Measurements from ENCODE around the gene GLS2. TPM values are rescaled to one million over a fixed set of nuclear protein-coding genes. Genes with fewer than 3 reads are reported as not detected.
A peak's percentile ranks its signal among the peaks of the same experiment; 100 is the strongest.
"Not testable (repeated sequence)": the region's sequence is repeated elsewhere in the genome, so short reads cannot be mapped to it uniquely, and the experiment has no call there.

Gene GLS2
- total RNA-seq, 4 donors from 2014 or later, result 4.3 to 12.6 (median 6.8) TPM

DNA sequence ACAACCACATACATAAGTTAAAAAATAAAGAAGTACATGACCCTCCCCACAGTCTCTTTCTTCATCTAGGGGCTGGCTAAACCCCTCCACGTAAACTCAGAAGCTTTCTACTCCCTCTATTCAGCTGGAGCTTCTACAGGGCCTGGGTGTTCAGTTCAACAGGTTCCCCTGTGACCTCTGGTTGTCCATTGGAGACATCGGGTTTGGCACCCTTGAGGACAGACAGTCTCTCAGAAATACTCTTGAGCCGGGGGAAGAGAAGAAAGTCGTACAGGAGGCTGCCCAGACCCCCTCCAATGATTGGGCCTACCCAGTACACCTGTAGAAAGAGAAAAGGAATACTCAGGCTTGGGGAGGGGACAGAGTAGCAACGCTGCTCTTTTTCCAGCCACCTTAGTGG, 36.8 kb downstream of the GLS2 start:
- 87 to 92% methylated on average over 5 of the region's 5 CpGs for WGBS, 2 donors
- intact Hi-C loops (cut with DNase I; ENCODE audit: low total_unique reads), result no loop called here
- no peak overlapping the region for H3K4me3 ChIP-seq (ENCODE audit: low read depth, poor library complexity, severe bottlenecking)
- TF ChIP-seq, protein P1, sequence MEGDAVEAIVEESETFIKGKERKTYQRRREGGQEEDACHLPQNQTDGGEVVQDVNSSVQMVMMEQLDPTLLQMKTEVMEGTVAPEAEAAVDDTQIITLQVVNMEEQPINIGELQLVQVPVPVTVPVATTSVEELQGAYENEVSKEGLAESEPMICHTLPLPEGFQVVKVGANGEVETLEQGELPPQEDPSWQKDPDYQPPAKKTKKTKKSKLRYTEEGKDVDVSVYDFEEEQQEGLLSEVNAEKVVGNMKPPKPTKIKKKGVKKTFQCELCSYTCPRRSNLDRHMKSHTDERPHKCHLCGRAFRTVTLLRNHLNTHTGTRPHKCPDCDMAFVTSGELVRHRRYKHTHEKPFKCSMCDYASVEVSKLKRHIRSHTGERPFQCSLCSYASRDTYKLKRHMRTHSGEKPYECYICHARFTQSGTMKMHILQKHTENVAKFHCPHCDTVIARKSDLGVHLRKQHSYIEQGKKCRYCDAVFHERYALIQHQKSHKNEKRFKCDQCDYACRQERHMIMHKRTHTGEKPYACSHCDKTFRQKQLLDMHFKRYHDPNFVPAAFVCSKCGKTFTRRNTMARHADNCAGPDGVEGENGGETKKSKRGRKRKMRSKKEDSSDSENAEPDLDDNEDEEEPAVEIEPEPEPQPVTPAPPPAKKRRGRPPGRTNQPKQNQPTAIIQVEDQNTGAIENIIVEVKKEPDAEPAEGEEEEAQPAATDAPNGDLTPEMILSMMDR (IDR thresholded peaks at IDR 0.05), result no peak
- no peak for TF ChIP-seq POLR2A (IDR thresholded peaks at IDR 0.05)
- no peak for DNase-seq (ENCODE audit: low spot score in 2 of 2)

DNA sequence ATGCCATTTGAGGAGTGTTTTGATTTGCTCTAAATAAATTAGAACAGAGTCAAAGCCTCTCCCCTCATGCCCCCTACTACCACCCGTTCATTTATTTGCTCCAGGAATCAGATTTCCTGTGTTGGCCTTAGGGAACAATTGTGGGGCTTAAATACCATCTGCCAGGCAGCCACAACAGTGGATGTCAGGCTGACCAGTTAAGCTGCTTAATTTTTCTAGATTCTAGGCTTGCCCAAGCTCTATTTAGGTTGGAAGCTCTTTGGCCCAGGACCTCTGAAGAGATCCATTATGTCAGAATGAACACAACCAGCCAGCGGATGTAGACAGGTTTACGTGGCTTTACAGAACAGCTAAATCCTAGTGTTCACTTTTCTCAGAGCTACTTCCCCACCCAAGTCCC, 37.7 kb downstream of the GLS2 start:
- intact Hi-C loops (cut with DNase I; ENCODE audit: low total_unique reads), result no loop called here
- H3K4me3 ChIP-seq (ENCODE audit: low read depth, poor library complexity, severe bottlenecking), result no peak overlapping the region
- no peak for TF ChIP-seq POLR2A (IDR thresholded peaks at IDR 0.05)
- TF ChIP-seq, protein P1 (IDR thresholded peaks at IDR 0.05), result no peak
- 84 to 88% methylated on average over 3 of the region's 3 CpGs for WGBS, 2 donors
- DNase-seq (ENCODE audit: low spot score in 2 of 2), result no peak

DNA sequence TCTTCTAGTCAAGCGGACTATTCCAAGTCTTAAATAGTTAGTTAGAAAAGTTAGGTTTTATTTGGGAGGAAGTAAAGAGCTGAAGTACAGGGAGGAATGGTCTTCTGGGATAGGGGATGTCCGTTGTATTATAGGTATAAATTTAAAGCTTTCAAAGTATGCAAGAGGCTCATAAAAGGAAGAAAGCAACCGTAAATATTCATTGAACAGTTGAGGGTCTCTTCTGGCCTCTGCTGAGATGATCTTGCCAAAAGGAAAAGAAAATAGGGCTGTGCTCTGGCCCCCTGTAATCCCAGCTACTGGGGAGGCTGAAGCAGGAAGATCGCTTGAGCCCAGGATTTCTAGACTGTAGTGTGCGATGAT, 38.4 kb downstream of the GLS2 start:
- no peak for DNase-seq (ENCODE audit: low spot score in 2 of 2)
- 31 to 34% methylated on average over 5 of the region's 5 CpGs for WGBS, 2 donors
- TF ChIP-seq, protein P1 (IDR thresholded peaks at IDR 0.05), result no peak
- TF ChIP-seq POLR2A (IDR thresholded peaks at IDR 0.05), result no peak
- no peak overlapping the region for H3K4me3 ChIP-seq (ENCODE audit: low read depth, poor library complexity, severe bottlenecking)
- intact Hi-C loops (cut with DNase I; ENCODE audit: low total_unique reads), result no loop called here

GRCh38 chr12:56448860-56449621, 38.9 kb downstream of the GLS2 start, which contains the start of gene TIMELESS:
Gene TIMELESS, minus strand, starts transcription at chr12:56449426. Its CDS starts 15,256 bp downstream, at chr12:56434170.
- TF ChIP-seq, protein P1 (IDR thresholded peaks at IDR 0.05), result no peak
- TF ChIP-seq POLR2A (IDR thresholded peaks at IDR 0.05), result no peak
- WGBS, 2 donors, result 0% methylated on average over 53 to 58 of the region's 58 CpGs

DNA sequence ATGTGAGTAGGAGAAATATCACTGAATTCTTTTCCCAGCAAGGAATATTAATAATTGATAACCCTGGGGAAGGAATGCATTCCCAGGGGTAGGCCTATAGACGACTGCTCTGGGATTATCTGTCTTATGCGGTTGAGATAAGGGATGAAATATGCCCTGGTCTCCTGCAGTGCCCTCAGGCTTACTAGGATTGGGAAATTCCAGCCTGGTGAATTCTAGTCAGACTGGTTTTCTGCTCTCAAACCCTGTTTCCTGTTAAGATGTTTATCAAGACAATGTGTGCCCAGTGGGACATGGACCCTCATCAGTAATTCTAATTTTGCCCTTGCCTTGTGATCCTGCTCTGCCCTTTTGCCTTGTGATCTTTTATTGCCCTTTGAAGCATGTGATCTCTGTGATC, 44.8 kb downstream of the GLS2 start:
- DNase-seq (ENCODE audit: low spot score in 2 of 2); intact Hi-C loops (cut with DNase I; ENCODE audit: low total_unique reads); H3K4me3 ChIP-seq (ENCODE audit: low read depth, poor library complexity, severe bottlenecking): not testable (repeated sequence)
- WGBS, 2 donors, result 44 to 64% methylated on average over 2 of the region's 2 CpGs

More at GRCh38 chr12:56448860-56449621, 38.9 kb downstream of the GLS2 start, which contains the start of gene TIMELESS:
- H3K4me3 ChIP-seq (ENCODE audit: low read depth, poor library complexity, severe bottlenecking), result peak within 1 kb of the TSS; percentile 38
- peak; percentile 87 to 97 for DNase-seq (ENCODE audit: low spot score in 2 of 2)
- intact Hi-C loops (cut with DNase I; ENCODE audit: low total_unique reads), result no loop called here

DNA sequence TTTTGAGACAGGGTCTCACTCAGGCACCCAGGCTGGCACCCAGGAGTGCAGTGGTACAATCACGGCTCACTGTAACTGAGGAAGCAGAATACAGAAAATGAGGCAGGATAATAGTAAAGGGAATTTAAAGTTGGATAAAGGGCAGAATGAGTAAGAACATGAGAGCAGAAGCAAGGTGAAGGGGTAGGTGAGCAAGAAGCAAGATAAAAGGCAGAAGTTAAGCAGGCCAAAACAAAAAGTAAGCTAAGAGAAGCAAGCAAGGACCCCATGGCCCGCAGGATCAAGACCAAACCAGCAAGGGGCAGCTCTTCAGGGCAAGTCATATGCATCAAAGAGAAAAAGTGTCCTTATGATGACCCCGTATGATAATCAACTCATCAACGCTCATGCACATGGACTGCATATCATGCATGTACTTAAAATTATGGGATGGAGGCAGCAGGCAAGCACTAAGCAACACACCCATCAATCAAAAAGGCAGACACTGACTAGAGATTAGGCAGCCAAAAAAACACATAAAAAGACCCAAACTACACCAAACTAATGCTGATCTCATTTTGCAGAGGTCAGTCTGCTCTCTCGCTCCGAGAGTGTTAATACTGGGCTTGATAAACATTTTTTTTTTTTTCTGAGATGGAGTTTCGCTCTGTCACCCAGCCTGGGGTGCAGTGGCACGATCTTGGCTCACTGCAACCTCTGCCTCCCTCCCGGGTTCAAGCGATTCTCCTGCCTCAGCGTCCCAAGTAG, 50.4 kb downstream of the GLS2 start:
- no peak overlapping the region for H3K4me3 ChIP-seq (ENCODE audit: low read depth, poor library complexity, severe bottlenecking)
- no peak for DNase-seq (ENCODE audit: low spot score in 2 of 2)
- TF ChIP-seq POLR2A (IDR thresholded peaks at IDR 0.05), result no peak
- TF ChIP-seq, protein P1 (IDR thresholded peaks at IDR 0.05), result no peak
- WGBS, 2 donors, result 85 to 90% methylated on average over 11 of the region's 11 CpGs
- intact Hi-C loops (cut with DNase I; ENCODE audit: low total_unique reads), result no loop called here
